Stimulated activated naive CD4-positive, alpha-beta T cell treated with Interleukin-2 at 50 U/mL for 16 hours (primary cell): Measurements from ENCODE around the gene PLIN5.

Source experiments
- DNase-seq: peaks from one replicate; lab custom pipeline; 2025; lab: John Stamatoyannopoulos, UW

Gene PLIN5

DNA sequence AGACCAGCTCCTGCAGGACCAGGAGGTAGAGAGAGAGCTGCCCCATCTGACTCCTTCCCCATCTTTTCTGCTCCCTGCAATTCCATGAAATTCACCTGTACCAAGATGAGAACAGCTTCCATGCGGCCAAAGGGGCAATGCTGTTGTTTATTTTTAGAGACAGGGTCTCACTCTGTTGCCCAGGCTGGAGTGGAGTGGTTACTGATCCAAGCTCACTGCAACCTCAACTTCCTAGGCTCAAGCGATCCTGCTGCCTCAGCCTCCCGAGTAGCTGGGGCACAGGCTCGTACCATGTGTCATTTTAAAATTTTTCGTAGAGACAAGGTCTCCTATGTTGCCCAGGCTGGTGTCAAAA is 13.2 kb downstream of the PLIN5 start:
- DNase-seq, result no peak

DNA sequence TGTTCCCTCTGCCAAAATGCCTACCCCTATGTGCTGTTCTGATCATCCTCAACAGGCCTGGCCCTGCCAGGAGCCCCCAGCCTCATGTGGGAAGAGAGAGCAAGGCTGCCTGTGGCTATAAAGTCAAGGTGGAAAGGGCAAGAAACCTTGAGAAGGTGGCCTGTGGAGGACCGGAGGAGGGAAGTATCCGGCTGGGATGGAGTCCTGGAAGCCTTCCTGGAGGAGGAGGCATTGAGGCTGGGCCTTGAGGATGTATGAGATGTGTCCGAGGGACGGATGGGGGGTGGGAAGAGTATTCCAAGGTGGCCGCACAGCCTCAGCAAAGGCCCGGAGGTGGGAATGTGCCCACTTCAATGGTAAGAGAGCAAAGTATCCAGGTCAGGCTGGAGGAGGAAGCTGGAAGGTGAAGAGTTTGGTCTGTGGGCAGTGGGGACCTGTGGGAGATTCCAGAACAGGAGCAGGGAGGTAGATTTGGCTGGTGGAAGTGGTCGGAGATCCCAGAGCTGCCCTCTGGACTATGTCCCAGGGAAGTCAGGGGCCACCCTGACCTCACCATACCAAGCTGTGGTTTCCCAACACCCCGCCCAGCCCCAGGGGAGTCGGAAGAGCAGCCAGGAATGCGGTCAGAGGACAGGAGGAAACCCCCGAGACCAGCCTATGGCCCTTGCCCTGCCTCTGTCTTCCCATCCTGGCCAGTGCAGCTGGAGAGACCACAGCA is 13.7 kb downstream of the PLIN5 start:
- DNase-seq, result no peak

DNA sequence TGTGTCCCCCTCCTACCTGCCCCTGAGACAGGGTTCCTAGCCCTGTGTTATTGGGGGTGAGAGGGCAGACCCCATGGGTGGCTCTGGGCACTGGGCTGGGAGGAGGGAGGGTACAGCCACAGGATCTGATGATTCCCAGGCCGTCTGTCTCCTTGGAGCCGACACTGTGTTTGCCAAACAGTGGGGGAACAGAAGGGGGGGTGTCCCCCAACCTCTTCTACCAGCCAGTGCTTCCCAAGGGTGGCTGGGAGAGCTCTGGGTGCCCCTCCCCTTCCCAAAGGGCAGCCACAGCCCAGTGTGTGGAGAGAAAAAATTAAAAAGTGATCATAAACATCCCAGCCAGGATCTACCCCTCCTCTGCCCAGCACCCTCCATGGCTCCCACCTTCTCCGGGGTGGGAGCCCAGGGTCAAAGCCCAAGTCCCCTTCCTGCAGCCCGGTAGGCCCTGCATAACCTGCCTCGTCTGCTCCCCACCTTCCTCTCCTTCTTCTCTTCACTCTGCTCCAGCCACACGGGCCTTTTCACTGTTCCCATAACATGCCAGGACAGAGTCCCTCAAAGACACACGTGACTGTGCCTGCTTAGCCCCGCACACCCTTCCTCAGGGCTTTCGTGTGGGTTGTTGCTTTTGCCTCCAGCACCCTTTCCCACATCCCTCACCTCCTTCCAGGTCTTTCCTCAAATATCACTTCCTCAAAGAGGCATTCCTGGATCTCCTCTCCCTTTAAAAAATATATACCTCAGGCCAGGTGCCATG is 15.3 kb downstream of the PLIN5 start:
- no peak for DNase-seq

DNA sequence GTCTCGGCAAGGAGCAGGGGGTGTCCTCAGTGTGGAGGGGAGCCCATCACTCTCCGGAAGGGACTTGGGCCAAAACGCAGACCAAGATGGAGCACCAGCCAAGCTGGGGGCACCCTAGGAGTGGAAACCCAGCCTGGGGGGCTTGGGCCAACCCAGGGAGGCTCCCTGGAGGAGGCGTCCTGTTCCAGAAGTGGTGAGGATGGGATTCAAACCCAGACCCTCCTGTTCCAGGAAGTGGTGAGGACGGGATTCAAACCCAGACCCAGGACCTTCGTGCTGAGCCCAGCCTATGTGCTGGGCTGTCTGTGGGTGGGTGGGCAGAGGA is 15.9 kb downstream of the PLIN5 start:
- DNase-seq, result no peak

DNA sequence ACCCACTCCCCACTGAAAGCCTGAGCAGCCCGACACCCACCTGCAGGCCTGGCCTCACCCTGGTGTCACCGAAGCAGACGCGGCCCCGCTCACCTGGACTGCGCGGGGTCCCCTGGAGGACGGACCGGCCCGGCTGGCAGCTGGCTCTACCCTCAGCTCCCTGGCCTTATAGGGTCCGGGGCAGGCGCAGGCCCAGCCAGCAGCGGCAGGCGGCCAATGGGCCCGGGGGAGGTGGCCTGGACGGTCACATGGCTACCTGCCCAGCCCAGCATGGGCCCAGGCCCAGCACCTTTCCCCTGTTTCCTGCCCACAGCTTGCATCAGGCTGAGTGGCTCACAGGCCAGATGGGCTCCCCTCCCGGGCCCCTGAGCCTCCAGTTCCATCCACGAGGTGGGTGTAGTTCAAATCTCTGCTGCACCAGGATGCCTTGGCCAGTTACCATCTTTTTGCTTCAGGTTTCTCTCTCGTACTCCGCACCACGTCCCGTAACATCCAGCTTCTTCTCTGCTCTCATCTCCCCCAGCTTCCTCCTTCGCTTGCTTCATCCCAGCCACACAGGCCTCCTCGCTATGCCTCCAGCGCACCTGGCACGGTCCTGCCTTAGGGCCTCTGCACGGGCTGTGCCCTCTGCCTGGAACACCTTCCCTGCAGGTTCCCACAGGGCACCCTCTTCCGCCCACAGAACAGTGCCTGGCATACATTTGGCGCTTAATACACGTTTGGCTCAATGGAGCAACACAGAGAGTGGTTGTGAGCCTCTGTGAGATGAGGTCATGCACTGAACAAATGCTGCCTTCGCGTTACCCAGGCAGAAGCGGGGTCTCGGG is 16.5 kb downstream of the PLIN5 start, which contains the start of gene PLIN4:
Gene PLIN4, minus strand, starts transcription at position 142 of the 827 bp plus-strand sequence. CDS start 214 bp downstream, outside the sequence.
- DNase-seq, result no peak

DNA sequence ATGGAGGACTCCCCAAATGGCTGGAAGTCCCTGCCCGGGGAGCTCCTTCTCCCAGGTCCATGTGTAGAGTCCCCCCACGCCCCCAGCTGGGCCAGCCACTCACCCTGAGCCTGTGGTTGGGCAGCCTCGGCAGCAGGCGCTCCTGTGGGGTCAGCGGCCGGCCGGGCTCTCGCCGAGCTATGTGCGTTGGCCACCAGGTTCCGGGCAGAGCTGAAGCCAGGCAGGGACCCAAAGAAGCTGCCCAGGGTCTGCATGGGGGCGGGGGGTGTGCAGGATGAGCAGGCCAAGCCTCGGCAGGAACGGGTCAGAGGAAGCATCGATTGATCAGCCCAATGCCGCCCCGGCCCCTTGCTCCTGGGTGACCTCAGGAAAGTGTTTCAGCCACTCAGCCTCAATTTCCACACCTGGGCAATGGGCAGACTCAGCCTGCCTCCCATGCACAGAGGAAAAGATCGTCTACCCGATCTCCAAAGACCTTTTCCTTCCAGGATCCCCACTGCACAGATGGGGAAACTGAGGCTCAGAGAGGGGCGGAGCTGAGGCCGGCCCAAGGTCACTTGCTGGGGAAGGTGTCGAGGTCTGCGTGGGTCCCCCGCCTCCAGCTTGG is 17.5 kb downstream of the PLIN5 start:
- DNase-seq, result no peak

DNA sequence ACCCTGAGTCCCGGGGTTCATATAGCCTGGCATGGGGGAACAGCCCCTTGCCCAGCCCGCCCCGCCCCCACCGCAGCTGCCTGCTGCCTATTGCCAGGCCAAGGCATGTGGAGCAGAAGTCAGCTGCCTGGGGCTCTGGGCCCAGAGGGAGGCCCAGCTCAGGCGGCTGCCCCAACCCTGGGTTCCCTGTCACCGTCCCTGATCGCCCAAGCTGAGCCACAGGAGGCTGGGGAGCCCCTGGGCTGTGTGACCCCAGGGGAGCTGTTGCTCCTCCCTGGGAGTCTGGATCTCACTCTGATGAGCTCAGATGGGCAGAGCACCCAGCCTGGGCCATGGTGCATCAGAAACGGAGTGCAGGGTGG is 18.1 kb downstream of the PLIN5 start:
- DNase-seq, result no peak

DNA sequence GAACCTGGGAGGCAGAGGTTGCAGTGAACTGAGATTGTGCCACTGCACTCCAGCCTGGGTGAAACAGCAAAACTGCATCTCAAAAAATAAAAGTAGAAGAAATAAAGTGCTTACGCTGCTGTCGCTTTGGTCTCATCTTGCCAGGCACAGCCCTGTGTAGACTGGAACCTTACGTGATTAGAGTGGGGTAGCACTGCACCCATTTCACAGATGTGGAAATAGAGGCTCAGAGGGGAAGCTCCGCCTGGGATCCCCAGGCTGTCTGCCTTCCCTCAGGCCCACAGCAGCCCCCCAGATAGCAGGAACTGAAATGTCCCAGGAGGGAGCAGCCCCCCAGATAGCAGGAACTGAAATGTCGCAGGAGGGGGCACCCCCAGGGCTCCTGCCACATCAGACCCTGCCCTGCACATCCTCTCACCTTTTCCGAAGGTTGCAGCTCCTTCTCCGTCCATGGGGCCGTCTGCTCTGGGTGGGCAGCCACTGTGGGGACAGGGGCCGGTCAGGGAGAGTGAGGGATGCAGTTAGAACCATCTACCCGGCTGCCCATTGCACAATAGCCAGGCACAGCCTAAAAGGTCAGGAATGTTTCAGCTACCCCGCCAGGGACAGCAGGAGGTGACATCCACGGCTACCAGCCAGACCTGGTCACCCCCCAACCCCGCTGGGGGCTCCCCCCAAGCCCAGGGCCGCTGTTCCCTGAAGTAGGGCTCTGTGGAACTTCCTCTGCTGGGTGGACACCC is 18.7 kb downstream of the PLIN5 start:
- no peak for DNase-seq

DNA sequence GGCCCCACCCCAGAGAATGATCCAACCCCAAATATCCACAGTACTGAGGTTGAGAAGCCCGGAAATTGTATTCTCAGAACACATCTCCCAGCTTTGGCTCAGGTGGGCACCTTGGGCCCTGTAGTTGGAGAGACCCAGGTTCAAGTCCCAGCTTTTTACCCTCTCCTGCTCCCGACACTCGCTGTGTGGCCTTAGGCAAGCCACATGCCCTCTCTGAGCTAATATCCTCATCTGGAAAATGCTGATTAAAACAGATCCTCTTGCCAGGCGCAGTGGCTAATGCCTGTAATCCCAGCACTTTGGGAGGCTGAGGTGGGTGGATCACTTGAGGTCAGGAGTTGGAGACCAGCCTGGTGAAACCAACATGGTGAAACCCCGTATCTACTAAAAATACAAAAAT is 19.3 kb downstream of the PLIN5 start:
- DNase-seq, result no peak

DNA sequence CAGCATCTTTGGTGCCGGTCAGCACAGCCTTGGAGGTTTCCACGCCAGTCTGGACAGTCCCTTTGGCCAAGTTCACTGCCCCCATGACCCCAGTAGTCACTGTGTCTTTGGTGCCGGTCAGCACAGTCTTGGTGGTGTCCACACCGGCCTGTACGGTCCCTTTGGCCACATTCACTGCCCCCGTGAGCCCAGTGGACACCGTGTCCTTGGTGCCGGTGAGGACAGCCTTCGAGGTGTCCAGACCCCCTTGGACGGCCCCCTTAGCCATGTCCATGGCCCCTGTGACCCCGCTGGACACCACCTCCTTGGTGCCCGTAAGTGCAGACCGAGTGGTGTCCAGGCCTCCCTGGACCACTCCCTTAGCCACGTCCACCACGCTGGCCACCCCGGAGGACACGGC is 21.8 kb downstream of the PLIN5 start:
- no peak for DNase-seq

DNA sequence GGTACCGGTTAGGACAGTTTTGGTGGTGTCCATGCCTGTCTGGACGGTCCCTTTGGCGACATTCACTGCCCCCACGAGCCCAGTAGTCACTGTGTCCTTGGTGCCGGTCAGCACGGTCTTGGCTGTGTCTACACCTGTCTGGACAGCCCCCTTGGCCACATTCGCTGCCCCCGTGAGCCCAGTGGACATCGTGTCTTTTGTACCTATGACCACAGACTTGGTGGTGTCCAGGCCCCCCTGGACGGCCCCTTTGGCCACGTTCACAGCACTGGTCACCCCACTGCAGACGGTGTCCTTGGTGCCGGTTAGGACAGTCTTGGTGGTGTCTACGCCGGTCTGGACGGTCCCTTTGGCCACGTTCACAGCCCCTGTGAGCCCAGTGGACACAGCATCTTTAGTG is 23.0 kb downstream of the PLIN5 start:
- no peak for DNase-seq

DNA sequence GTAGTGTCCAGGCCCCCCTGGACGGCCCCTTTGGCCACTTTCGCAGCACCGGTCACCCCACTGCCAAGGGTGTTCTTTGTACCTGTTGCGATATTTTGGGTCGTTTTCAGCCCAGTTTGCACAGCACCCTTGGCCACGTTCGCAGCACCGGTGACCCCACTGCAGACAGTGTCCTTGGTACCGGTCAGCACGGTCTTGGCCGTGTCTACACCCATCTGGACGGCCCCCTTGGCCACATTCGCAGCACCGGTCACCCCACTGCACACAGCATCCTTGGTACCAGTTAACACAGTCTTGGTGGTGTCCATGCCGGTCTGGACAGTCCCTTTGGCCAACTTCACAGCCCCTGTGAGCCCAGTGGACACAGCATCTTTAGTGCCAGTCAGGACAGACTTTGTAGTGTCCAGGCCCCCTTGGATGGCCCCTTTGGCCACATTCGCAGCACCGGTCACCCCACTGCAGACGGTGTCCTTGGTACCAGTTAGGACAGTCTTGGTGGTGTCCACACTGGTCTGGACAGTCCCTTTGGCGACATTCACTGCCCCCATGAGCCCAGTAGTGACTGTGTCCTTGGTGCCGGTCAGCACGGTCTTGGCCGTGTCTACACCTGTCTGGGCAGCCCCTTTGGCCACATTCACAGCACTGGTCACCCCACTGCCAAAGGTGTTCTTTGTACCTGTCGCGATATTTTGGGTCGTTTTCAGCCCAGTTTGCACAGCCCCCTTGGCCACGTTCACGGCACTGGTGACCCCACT is 23.5 kb downstream of the PLIN5 start:
- DNase-seq, result no peak

DNA sequence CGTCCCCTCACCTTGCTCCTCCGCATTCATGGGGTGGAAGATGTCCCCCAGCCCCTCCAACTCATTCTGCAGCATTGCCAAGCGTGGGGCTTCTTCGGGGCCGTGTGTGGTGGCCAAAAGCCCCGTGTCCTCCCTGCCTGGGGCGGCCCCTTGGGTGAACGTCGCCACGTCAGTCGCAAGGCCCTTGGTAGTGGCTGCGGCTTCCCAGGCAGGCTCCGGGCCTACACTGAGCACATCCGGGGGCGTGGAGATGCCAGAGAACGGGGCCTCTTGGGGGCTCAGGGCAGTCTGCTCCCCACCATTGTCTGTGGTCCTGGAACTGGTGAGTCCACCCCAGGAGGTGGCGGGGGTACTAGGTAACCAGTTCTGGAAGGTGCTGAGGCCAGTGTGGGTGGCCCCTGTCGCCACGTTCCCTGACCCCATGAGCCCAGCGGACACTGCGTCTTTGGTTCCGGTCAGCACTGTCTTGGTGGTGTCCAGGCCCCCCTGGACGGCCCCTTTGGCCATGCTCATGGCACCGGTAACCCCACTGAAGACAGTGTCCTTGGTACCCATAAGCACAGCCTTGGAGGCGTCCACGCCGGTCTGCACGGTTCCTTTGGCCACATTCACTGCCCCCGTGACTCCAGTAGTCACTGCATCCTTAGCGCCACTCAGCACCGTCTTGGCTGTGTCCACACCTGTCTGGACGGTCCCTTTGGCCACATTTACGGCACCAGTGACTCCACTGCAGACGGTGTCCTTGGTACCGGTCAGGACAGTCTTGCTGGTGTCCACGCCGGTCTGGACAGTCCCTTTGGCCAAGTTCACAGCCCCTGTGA is 24.4 kb downstream of the PLIN5 start:
- no peak for DNase-seq

DNA sequence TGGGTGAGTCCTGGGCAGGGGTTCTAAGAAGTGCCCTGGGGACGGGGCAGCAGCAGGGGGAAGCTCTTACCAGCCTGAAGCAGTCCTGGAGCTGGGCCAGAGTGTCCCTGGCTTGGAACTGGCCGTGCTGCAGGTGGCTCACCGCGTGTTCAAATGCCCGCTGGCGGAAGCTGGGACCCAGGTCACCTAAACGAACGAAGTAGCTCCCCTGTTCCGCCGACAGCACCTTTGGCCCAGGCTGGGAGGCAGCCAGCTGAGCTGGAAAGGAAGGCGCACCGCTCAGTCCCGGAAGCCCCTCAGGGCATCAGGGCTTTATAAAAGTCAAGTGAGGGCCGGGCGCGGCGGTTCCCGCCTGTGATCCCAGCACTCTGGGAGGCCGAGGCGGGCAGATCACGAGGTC is 26.3 kb downstream of the PLIN5 start:
- no peak for DNase-seq

DNA sequence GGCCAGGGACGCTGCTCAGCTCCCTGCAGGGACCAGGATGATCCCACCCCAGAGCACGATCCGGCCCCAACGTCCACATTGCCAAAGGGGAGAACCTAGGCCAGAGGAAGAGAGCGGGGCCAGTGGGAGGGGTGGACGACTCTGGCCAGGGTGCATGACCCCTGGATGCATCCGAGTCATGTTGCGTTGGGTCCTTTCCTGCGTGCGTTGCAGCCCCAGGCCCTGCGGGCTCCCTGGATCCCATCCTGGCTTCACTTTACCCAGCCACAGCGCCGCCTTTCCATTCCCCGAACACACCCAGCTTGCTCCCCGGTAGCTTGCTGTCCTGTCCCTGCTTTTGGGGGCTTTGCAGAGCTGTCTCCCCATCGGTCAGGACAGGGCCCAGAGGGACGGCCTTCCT is 27.2 kb downstream of the PLIN5 start:
- DNase-seq, result no peak

DNA sequence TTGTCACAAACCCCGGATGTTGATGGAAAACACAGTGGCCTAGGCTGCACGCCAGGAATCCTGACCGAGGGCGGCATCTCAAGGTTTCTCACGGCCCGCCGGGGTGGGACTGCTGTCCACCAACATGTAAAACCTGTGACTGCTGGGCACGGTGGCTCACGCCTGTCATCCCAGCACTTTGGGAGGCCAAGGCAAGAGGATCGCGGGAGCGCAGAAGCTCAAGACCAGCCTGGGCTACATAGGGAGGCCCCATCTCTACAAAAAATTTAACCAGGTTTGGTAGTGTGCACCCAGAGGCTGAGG is 27.9 kb downstream of the PLIN5 start:
- DNase-seq, result no peak

DNA sequence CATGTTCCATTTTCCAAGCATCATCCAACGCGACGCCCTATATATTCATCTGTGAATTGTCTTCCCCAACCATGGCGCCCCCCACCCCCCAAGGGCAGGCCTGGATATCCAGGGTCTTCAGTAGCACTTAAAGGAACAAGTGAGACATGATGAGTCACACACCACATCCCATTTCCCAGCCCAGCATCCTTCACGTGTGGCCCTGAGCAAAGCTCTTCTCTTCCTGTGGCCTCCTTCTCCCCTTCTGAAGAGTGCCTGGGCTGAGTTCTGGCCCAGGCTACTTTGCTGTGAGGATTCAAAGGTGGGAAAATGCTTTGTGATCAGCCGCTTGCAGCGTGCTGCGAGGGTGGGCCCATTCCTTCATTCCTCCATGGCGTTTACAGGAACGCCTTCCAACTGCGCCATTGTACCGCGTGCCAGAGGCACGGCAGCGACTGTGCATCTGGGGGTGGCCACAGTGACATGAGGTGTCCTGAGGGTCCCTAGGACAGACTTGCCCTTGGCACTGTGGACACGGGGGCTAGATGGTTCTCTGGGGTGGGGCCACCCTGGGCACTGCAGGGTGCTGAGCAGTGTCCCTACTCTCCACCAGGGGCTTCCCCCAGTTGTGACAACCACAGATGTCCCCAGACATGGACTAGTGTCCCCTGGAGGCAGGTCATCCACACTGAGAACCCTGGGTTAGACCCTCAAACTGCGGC is 28.4 kb downstream of the PLIN5 start:
- no peak for DNase-seq

DNA sequence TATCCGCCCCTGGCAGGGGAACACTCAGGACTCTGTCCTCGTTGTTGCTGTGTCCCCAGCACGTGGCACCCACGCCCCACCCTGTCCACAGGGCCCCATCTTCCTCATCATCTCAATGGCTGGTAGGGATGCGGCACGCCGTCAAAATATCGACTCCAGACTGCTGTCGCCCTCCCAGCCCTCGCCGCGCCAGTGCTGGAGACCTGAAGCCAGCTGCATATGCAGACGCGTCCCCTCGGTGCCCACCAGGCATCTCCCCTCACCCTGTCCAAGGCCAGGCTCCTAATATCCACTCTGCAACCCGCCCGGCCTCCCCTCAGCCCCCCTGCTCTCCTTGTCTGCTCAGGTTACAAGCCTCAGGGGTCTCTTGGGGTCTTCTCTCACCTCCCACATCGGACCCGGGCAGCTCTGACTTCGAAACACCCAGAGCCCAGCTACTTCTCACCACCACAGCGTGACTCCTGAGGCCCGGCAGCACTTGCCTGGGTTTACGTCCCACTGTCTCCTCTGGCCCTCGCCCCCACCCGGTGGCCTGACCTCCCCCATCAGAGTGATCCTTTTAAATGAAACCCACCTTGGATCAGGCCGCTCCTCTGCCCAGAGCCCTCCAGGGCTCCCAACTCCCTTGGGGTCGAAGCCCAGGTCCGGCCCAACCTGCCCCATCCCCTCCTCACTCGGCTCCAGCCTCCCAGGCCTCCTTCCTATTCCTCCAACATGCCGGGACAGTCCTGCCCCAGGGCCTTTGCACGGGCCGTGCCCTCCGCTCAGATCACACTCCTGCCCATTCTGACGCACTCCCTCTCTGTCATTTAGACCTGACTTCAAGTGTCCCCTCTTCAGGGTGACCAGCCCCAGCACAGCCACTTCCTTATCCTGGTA is 29.2 kb downstream of the PLIN5 start:
- no peak for DNase-seq
